Left lobe of liver (tissue), 2 donors: ENCODE results near the gene JAK3. TPM values are rescaled to one million over a fixed set of nuclear protein-coding genes. Genes with fewer than 3 reads are reported as not detected.
"Not testable (repeated sequence)": the region's sequence is repeated elsewhere in the genome, so short reads cannot be mapped to it uniquely, and the experiment has no call there.

Experiments
- ATAC-seq: fragments of 200-7000 bp; cut with Tn5 transposase; one replicate; pipeline ENCODE4 v1.9.1; 2020; ENCODE audit warnings: mild to moderate bottlenecking, moderate library complexity
- DNase-seq: peaks from one replicate; pipeline ENCODE4 v3.0.0-alpha.2; 2020; ENCODE audit warnings: low spot score
- total RNA-seq: library from RNA; stranded (reverse); gene quantifications from one replicate; pipeline ENCODE4 v1.2.1, GENCODE V29; 2021
- donor health status: DM: no; HTN: no; CAD: no; lungs with moderate emphysema.
- donor health status: DM: no; HTN: yes; CAD: no.

Gene JAK3
- total RNA-seq, 1 donor from 2014 or later, result 1.2 TPM

GRCh38 chr19:17807731-17808316 lies 40.0 kb downstream of the JAK3 start:
- ATAC-seq (no peak), DNase-seq (no peak)

- no peak for DNase-seq
- no peak for ATAC-seq
Measured at GRCh38 chr19:17806945-17807344, 40.8 kb downstream of the JAK3 start.

- DNase-seq (no peak), ATAC-seq (no peak)
Measured at GRCh38 chr19:17805427-17805826, 42.4 kb downstream of the JAK3 start.

GRCh38 chr19:17803264-17803896 lies 44.4 kb downstream of the JAK3 start:
- no peak for DNase-seq

GRCh38 chr19:17802137-17802858 lies 45.5 kb downstream of the JAK3 start:
- ATAC-seq, result no peak
- no peak for DNase-seq

More at GRCh38 chr19:17803264-17803896, 44.4 kb downstream of the JAK3 start:
- ATAC-seq, result no peak

- DNase-seq, ATAC-seq: not testable (repeated sequence)
Measured at GRCh38 chr19:17798599-17798998, 49.2 kb downstream of the JAK3 start.

GRCh38 chr19:17797424-17798201 lies 50.2 kb downstream of the JAK3 start:
- ATAC-seq (peak; percentile 86), DNase-seq (peak; percentile 71)

GRCh38 chr19:17796838-17797423 lies 50.9 kb downstream of the JAK3 start:
- DNase-seq (no peak), ATAC-seq (no peak)

- ATAC-seq (peak; percentile 23), DNase-seq (no peak)
Measured at GRCh38 chr19:17796013-17796837, 51.6 kb downstream of the JAK3 start.

- DNase-seq (no peak), ATAC-seq (no peak)
Measured at GRCh38 chr19:17795495-17795856, 52.3 kb downstream of the JAK3 start.

GRCh38 chr19:17794731-17795494 lies 52.9 kb downstream of the JAK3 start, which contains the start of gene B3GNT3:
TSS of gene B3GNT3 (plus strand) at chr19:17795138. CDS start at chr19:17807808, 12,670 bp downstream.
- no peak for DNase-seq
- peak; percentile 8 for ATAC-seq

- DNase-seq (no peak), ATAC-seq (no peak)
Measured at GRCh38 chr19:17794412-17794730, 53.4 kb downstream of the JAK3 start.

- no peak for DNase-seq
- ATAC-seq, result no peak
Measured at GRCh38 chr19:17790059-17790780, 57.6 kb downstream of the JAK3 start.

GRCh38 chr19:17788632-17789031 lies 59.1 kb downstream of the JAK3 start:
- ATAC-seq (no peak), DNase-seq (no peak)

GRCh38 chr19:17787274-17787913 lies 60.4 kb downstream of the JAK3 start:
- DNase-seq, result no peak

GRCh38 chr19:17784201-17785008 lies 63.4 kb downstream of the JAK3 start:
- ATAC-seq (peak; percentile 82), DNase-seq (no peak)

More at GRCh38 chr19:17787274-17787913, 60.4 kb downstream of the JAK3 start:
- no peak for ATAC-seq

GRCh38 chr19:17783721-17784120 lies 64.1 kb downstream of the JAK3 start:
- ATAC-seq, DNase-seq: not testable (repeated sequence)
